22Rv1 (cell line): ENCODE data around the gene C6orf47.

ENCODE experiments used
- ZFX ChIP-seq: fragments of 450-650 bp; IDR thresholded peaks from 2 replicates; pipeline ENCODE4 v1.6.1; 2017; ENCODE audit warnings: antibody characterized with exemption, borderline replicate concordance
- TF ChIP-seq, protein P1 (sequence below): fragments of 450-650 bp; IDR thresholded peaks from 2 replicates; pipeline ENCODE4 v1.5.1; 2017; ENCODE audit warnings: mild to moderate bottlenecking

DNA sequence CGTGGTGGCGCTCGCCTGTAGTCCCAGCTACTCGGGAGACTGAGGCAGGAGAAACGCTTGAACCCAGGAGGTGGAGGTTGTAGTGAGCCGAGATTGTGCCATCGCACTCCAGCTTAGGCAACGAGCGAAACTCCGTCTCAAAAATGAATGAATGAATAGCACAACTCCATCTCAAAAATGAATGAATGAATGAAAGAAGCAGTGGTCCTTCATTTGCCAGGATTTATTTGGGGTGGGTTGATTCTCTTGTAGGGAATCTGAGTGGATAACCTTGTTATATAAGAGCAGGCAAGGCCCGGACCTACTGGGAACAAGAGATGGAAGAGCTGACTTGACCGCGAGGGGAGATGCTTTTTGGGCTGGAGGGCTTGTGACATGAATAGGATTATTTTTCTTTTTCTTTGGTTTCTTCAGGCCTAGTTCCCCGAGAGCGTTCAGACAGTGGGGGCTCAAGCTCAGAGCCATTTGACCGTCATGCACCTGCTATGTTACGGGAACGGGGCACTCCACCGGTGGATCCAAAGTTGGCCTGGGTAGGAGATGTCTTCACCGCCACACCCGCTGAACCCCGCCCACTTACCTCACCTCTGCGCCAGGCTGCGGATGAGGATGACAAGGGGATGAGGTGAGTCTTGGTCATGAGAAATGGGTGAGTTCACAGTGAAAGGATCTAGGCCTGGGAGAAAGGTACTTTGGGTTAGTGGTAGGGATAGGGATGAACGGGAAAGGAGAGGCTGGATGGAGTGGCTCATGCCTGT lies 30.2 kb downstream of the C6orf47 start:
- TF ChIP-seq, protein P1, sequence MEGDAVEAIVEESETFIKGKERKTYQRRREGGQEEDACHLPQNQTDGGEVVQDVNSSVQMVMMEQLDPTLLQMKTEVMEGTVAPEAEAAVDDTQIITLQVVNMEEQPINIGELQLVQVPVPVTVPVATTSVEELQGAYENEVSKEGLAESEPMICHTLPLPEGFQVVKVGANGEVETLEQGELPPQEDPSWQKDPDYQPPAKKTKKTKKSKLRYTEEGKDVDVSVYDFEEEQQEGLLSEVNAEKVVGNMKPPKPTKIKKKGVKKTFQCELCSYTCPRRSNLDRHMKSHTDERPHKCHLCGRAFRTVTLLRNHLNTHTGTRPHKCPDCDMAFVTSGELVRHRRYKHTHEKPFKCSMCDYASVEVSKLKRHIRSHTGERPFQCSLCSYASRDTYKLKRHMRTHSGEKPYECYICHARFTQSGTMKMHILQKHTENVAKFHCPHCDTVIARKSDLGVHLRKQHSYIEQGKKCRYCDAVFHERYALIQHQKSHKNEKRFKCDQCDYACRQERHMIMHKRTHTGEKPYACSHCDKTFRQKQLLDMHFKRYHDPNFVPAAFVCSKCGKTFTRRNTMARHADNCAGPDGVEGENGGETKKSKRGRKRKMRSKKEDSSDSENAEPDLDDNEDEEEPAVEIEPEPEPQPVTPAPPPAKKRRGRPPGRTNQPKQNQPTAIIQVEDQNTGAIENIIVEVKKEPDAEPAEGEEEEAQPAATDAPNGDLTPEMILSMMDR = no peak
- no peak for TF ChIP-seq ZFX
